NCI-H510A (cell line): ENCODE results near the gene TDRD10.

Experiments
- DNase-seq: peaks from one replicate; lab custom pipeline; 2025; lab: John Stamatoyannopoulos, UW

TDRD10 gene

GRCh38 chr1:154553056-154554030 is 51.3 kb downstream of the TDRD10 start:
- DNase-seq: no peak

- no peak for DNase-seq
These were observed 54.4 kb downstream of the TDRD10 start for GRCh38 chr1:154556422-154556821.

- no peak for DNase-seq
These were observed 55.4 kb downstream of the TDRD10 start for GRCh38 chr1:154557248-154557938.

DNA sequence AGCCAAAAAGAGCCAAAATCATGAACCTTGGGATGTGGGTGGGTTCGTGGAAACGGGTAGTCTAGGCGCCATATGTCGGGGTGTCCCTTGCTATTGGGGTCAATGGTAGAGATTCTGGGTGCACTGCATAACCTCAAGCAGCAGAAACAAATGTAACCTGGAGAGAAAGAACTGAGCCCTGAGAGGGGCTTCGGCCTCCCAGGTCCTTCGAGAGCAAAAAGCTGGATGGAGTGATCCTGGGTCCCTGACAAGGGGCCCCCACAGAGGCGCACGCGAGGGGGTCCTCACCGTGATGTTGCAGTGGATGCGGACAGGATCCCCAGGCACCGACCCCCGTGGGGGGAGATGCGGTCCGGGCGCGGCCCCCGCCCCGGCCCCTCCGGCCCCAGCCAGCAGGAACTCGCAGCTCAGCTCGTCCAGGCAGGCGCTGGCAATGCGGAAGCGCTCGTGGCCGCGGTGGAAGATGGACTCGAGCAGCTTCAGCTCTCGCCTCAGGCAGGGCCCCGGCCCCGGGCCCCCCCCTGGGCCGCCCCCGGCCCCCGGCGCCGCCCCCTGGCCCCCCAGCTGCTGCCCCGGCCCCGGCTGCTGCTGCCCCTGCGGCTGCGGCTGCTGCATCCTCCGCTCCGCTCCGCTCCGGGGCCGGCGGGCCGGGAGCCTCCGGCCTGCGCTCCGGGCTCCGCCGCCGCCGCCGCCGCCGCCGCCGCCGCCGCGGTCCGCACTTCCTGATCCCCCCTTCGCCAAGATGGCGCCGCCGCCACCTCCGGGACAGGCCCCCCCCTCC is 56.1 kb downstream of the TDRD10 start, which contains the start of gene UBE2Q1:
Gene UBE2Q1 (minus strand): TSS at position 724 of the 781 bp plus-strand sequence. CDS start 109 bp downstream, at position 615.
- no peak for DNase-seq

GRCh38 chr1:154558720-154559465 is 56.9 kb downstream of the TDRD10 start:
- peak; percentile 97 for DNase-seq

- DNase-seq: peak; percentile 76
These were observed 57.5 kb downstream of the TDRD10 start for GRCh38 chr1:154559466-154560044.

DNA sequence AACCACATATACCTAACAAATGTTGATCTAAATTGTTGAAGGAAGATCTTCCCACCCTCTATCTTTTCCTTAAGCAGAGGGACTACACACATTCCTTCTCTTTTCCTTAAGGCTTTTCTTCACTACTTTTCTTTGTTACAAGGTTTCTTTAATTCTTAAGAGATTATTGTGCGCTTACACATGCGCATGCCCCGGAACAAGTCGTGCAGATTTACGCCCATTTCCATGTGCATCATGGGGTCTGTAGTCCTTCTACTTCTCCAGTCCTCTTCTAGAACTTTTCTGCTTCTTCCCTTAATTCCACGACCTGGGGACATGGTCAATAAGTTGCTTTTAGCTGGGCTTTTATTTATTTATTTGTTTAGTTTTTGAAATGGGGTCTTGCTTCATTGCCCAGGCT is 63.9 kb downstream of the TDRD10 start:
- DNase-seq: no peak

DNA sequence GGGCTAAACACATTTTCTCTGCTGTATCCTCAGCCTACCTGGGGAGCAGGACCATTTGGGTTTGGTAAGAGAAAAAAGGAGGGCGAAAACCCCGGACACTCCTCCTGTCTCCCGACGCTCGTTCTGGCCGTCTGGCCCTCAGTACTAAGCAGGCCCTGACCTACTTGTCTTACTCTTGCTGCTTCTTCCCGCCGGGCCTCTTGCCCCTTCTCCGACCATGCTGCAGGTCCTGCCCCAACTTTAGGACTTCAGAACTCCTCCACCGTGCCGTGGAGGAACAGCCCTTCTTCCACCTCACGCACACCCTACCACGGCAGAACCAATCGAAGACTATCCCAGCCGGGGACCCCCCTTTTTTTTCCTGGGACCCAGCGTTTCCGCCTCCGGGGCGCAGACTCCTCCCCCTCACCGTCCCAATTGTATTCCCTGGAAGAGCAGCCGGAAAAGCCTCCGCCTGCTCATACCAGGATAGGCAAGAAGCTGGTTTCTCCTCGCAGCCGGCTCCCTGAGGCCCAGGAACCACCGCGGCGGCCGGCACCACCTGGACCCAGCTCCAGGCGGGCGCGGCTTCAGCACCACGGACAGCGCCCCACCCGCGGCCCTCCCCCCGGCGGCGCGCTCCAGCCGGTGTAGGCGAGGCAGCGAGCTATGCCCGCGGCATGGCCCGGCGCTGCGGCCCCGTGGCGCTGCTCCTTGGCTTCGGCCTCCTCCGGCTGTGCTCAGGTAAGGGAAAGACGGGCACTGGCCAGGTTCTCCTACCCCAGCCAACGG is 65.6 kb downstream of the TDRD10 start, which contains the start of gene CHRNB2:
Gene CHRNB2 (plus strand): TSS at position 393 of the 771 bp plus-strand sequence. CDS start 267 bp downstream, at position 660.
- peak; percentile 84 for DNase-seq

DNA sequence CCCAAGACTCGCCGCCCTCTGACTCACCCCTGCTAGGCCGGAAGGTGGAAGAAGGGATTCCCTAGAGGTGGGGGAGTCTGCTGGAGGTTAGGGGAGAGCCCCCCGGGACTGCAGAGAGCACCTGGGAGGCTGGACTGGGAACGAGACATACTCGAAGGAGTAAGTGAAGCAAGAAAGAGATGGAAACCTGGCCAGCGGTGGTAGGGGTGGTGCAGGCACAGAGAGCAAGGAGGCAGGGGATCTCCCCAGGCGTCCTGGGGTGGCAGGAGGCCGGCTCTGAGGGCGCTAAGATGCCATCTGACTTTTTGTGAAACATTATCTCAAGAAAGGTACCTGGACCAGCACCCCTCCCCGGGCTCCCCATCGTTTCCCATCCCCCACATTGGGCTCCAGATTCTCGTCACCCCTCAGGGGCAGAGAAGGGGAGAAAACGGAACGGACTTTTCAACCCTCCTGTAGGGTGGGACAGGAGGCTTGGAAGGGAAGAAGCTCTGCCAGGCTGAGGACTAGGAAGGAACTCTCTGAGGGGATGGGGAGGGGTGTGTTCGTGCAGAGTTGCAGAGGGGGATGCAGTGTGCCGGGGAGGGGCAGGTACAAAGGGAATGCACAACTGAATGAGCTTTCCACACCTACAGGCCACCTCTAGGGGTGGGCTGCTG is 66.3 kb downstream of the TDRD10 start:
- DNase-seq: no peak

GRCh38 chr1:154571244-154571963 is 69.4 kb downstream of the TDRD10 start:
- no peak for DNase-seq

GRCh38 chr1:154571964-154572288 is 69.9 kb downstream of the TDRD10 start:
- no peak for DNase-seq

DNA sequence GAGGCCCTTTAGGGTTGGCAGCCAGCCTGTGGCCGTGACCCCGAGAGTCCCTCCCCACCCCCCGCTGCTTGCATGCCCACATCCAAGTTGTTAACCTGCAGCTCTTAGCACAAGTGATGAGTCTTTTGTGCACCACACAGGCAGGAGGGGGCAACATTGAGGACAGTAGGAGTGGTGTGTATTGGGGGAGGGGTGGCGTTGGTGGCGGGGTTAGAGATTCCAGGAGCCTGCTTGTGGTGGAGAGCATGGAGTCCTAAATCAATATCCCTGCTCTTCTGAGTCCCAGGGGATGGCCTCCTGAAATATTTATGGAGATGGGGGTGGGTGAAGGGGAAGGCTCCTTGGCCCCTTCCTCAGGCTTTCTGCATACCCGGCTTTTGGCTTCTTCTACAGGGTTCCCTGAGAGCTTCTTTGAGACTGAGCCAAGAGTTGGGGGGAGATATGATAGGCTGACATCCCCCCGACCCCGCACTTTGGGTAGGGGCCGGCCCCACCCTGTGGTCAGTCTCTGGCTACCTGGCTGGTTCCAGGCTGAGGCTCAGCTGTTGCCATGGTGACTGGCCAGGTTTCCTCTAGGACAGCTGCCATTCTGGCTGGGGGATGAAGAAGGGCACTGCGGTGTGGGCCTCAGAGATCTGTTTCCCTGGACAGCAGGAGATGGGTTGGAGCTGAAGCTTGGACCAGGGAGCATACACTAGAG is 70.6 kb downstream of the TDRD10 start:
- no peak for DNase-seq

DNA sequence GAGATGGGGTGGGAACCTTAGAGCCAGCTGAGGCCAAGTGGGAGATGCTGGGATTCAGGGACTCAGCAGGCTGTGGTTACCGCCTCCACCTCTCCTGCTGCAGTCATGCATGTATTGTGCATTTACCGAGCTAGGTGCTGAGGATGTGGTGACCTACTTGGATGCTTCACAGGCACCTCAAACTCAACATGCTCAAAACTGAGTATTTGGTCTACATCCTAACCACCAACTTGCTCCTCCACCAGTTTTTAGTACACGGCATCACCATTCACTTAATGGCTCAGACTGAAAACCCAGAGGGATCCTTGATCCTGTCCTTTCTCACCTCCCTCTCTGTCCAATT is 71.1 kb downstream of the TDRD10 start:
- DNase-seq: no peak

GRCh38 chr1:154574716-154575115 is 72.7 kb downstream of the TDRD10 start:
- DNase-seq: peak; percentile 60

- DNase-seq: no peak
These were observed 73.3 kb downstream of the TDRD10 start for GRCh38 chr1:154575147-154575927.

- no peak for DNase-seq
These were observed 74.0 kb downstream of the TDRD10 start for GRCh38 chr1:154575951-154576566.

DNA sequence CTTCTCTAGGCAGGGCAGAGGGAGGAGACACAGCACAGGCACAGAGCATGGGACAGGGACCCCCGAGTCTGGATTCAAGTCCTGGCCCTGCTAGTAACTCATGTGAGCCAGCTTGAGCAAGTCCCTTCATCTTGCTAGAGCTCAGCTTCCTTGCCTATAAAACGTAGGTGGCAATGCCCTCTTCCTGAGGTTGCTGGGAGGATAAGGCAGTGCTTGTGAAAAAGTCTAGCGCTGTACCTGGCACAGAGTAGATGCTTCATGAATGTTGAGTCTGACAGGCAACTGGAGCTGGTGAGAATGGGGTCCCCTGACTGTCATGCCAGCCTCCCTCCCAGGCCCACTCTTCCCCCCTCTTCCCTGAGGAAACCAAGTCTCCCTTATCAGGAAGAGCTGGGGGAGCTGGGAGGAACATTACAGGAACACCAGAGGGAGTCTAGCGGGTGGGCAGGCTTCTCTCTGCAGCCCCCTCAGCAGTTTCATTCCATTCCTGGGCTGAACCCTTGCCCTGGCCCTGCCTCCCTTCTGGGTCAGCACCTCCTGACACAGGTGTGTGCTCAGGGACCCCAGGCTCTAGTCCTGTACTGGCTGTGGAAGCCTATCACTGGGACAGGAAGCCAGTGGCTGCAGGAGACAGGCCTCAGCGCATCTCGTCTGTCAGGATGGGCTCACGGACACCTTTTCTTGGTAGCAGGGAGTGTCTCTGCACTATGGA is 75.5 kb downstream of the TDRD10 start:
- DNase-seq: no peak
